Stimulated activated CD8-positive, alpha-beta memory T cell treated with anti-CD3 and anti-CD28 coated beads, Interleukin-7, amount 100 ng/mL, for 24 hours (primary cell): Measurements from ENCODE around the gene LIPA.

Experiments used
- DNase-seq: peaks from one replicate; pipeline ENCODE4 v3.0.0-alpha.2; 2020; ENCODE audit warnings: low read depth

LIPA gene

DNA sequence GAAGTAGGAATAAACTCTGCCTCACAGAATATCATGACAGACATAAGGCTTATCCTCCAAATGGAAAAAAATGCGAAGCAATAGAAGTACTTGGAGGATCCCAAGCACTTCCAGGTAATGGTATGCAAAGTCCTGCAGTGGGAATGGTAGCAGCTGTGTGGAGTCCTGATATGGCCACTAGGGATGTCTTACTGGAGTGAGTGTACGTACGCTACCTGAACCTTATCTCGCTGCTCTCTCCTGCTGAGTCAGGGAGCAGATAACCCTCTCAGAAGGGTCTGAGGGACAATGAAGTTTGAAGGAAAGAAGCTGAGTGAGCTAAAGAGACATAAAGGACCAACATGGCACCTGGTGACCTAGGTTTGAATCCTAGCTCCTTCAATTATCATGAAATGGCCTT, 86.7 kb downstream of the LIPA start:
- DNase-seq = no peak

DNA sequence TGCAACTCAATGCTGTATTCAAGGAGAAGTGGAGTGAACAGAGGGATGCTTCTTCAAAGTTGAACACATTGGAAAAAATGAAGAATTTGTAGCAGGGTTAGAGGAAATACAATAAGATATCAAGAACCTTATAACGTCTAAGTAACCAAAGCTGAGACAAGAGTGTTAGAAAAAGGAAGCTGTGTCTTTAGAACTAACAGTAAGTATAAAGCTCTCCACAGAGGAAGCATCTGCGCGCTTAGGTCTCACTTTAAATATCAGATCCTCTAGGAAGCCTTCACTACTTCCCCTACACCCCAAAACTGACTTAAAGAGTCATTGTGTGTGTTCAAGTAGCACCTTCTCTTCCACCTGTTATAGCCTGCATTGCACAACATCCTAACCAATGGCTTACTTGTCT, 87.5 kb downstream of the LIPA start:
- no peak for DNase-seq
